ENCODE measurements around the gene FBRSL1.

The FBRSL1 gene

DNA sequence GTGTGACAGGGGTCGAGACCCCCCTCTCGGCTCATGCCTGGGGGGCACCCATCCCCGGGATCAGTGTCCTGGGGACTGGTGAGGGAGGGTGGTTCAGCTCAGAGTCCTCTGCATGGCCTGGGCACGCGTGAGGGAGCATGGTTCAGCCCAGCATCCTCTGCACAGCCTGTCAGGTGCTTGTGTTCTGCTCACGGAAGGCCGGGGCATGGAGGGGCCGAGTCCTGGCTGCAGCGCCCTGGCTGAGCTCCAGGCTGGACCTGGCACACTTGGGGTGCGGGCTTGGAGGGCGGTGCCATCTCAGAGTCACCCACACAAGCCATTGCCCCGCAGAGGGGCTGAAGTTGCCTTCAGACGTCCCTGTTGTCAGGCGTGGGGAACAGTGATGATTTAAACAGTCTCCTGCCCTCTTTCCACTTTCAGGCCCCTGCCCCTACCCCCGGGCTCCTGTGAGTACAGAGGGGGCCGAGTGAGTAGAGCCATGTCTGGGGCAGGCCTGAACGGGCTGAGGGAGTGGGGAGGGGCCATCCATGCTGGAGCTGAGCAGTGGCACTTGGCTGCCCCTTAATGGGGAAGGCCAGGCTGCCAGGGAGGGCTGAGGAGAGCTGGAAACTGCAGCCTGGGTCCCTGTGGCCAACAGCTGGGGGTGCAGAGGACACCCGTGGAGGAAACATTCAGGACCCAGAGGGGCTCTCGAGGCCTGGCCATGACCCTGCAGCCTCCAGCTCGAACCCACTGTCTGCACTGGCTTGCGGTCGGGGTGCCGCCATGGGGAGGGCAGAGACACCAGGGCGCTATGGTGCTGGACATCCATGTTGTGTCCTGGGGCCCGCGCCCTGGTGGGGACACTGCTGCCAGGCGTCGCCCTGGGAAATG, 22.5 kb downstream of the FBRSL1 start:
- H3K27ac ChIP-seq = no peak overlapping the region
- TF ChIP-seq, protein P1, sequence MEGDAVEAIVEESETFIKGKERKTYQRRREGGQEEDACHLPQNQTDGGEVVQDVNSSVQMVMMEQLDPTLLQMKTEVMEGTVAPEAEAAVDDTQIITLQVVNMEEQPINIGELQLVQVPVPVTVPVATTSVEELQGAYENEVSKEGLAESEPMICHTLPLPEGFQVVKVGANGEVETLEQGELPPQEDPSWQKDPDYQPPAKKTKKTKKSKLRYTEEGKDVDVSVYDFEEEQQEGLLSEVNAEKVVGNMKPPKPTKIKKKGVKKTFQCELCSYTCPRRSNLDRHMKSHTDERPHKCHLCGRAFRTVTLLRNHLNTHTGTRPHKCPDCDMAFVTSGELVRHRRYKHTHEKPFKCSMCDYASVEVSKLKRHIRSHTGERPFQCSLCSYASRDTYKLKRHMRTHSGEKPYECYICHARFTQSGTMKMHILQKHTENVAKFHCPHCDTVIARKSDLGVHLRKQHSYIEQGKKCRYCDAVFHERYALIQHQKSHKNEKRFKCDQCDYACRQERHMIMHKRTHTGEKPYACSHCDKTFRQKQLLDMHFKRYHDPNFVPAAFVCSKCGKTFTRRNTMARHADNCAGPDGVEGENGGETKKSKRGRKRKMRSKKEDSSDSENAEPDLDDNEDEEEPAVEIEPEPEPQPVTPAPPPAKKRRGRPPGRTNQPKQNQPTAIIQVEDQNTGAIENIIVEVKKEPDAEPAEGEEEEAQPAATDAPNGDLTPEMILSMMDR (conservative IDR thresholded peaks at IDR 0.05) = no peak

DNA sequence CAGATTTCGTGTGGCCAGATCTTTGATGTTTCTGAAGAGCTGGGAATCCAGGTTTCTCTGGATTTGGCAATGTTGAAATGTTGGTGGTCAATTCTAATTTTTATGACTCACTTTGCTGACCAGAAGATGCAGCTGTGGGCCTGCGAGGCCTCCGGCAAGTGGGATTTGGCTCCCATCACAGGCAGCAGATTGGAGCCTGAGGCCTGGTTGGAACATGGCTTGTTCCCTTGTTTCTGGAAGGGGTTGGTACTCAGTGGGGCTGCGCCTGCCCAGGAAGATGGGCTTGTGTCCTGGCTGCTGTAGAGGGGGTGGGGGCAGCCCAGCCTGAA, 23.1 kb downstream of the FBRSL1 start:
- TF ChIP-seq, protein P1 (conservative IDR thresholded peaks at IDR 0.05) = no peak
- H3K27ac ChIP-seq = no peak overlapping the region

DNA sequence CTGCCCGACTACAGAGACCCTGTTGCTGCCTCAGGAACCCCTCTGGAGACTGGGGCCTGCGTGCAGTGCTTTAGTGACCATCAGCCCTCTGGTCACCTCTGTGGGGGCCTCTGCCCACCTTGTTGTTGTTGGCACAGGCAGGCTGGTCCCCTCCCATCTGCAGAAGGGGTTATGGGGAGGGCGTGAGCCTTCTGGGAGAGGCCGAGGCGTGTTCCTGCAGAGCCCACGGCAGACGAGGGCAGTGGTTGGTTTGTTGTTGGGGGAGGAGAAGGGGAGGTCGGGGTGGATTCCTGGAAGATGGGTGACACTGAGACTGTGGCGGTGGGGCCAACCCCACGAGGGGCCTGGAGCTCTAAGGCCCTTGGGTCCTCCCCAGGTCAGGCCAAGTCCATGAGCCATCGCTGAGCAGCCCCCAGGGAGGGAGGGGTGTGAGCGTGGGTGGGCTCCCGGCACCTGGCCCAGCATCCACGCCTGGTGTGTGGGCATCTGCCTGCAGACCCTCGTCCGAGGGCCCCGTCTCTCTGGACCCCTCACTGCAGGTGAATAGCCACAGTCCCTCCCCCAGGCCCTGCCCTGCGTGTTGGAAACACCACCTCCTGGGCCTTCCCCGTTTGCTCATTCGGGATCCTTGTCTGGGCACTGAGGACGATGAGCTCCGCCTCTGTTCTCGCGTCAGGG, 23.6 kb downstream of the FBRSL1 start:
- TF ChIP-seq, protein P1 (conservative IDR thresholded peaks at IDR 0.05) = no peak
- H3K27ac ChIP-seq = no peak overlapping the region

DNA sequence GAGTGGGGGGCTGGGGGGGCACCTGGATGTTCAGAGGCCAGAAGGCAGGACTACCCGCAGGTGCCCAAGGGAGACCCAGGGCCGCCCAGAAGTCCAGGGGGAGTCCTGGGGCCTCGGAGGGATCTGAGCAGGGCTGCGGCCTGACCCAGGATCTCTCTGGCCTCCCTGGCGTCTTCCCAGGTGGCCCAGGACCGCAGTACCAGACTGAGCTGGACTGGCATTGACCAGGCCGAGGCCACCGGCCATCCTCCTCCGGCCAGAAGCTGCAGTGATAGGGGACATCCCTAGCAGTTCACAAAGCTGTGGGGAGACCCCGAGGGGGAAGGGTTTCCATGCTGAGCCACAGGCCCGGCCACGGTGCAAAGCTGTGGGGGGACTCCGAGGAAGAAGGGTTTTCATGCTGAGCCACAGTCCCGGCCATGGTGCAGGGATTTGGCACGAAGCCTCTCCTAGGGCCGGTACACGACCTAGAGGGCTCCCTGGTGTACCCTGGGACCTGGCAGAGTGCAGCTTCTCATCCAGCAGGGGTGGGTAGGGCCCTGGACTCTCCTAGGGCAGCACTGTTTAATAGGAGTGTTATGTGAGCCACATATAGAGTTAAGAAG, 24.4 kb downstream of the FBRSL1 start:
- TF ChIP-seq, protein P1 (conservative IDR thresholded peaks at IDR 0.05) = no peak
- no peak overlapping the region for H3K27ac ChIP-seq

DNA sequence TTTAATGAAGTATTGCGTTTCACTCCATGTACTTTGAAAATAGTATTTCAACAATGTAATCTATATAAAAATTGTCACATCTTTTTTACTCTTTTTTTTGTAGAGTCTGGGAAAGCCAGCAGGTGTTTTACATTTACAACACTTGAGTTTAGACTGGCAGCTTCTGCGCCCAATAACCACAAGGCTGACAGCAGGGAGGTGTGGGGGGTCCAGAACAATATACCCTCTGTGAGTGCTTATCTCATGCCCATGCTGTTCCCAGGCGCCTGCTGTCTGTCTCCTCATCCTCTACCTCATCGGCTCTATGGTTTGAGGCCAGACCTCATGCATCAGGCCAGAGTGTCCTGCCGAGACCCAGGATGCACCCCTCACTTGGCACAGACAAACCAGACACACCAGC, 24.9 kb downstream of the FBRSL1 start:
- H3K27ac ChIP-seq = no peak overlapping the region

DNA sequence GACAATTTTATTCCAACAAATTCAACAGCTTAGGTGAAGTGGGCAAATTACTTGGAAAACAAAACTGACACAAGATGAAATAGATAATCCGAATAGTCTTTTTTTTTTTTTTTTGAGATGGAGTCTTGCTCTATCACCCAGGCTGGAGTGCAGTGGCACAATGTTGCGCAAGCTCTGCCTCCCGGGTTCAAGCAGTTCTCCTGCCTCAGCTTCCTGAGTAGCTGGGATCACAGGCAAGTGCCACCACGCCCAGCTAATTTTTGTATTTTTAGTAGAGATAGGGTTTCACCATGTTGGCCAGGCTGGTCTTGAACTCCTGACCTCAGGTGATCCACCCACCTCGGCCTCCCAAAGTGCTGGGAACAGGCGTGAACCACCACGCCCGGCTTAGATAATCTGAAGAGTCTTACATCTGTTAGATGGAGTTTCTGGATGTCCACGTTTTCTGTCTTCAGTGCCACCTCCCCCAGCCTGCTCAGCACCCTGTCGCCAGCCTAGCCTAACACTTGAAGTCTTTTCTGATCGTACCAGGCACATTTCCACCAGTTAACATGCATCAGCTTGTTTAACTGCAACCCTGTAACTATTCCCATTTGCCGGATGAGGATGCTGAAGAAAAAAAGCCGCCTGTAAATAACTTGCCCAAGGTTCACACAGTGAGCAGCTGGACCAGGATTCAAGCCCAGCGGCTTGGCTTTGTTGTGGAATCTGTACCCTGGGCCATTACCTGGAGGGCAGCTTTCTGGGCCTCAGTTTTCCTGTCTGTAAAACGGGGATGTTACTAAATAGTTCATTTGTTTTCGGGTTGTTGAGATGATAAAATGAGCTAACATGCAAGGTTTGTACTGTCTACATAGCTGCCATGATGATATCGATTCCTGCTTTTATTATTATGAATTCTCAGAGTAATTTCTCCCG, 26.4 kb downstream of the FBRSL1 start:
- TF ChIP-seq, protein P1 (conservative IDR thresholded peaks at IDR 0.05) = no peak
- no peak overlapping the region for H3K27ac ChIP-seq

More for the DNA sequence above, 24.9 kb downstream of the FBRSL1 start:
- TF ChIP-seq, protein P1 (conservative IDR thresholded peaks at IDR 0.05) = no peak
